T-helper 22 cell (primary cell): Measurements from ENCODE around the gene TMEM127.
"Not testable (repeated sequence)": the region's sequence is repeated elsewhere in the genome, so short reads cannot be mapped to it uniquely, and the experiment has no call there.

ENCODE experiments used
- DNase-seq: peaks from one replicate; pipeline ENCODE4 v3.0.0-alpha.2; 2020; ENCODE audit warnings: low read depth

Gene TMEM127

GRCh38 chr2:96240341-96241038, 25.3 kb downstream of the TMEM127 start:
- no peak for DNase-seq

- no peak for DNase-seq
These were observed 26.0 kb downstream of the TMEM127 start for GRCh38 chr2:96239745-96240264.

GRCh38 chr2:96239091-96239490, 26.7 kb downstream of the TMEM127 start:
- no peak for DNase-seq

GRCh38 chr2:96238266-96238665, 27.5 kb downstream of the TMEM127 start:
- DNase-seq: no peak

- DNase-seq: no peak
These were observed 28.9 kb downstream of the TMEM127 start for GRCh38 chr2:96236882-96237281.

- no peak for DNase-seq
These were observed 31.9 kb downstream of the TMEM127 start for GRCh38 chr2:96233880-96234316.

GRCh38 chr2:96233436-96233835, 32.4 kb downstream of the TMEM127 start:
- no peak for DNase-seq

- no peak for DNase-seq
These were observed 34.5 kb downstream of the TMEM127 start for GRCh38 chr2:96231316-96231715.

GRCh38 chr2:96225016-96225533, 40.7 kb downstream of the TMEM127 start:
- DNase-seq: no peak

GRCh38 chr2:96221106-96221505, 44.7 kb downstream of the TMEM127 start:
- DNase-seq: not testable (repeated sequence)

- DNase-seq: not testable (repeated sequence)
These were observed 45.8 kb downstream of the TMEM127 start for GRCh38 chr2:96219959-96220358.

GRCh38 chr2:96218508-96219131, 47.2 kb downstream of the TMEM127 start:
- DNase-seq: no peak

- no peak for DNase-seq
These were observed 51.2 kb downstream of the TMEM127 start for GRCh38 chr2:96214554-96214953.

- DNase-seq: no peak
These were observed 52.4 kb downstream of the TMEM127 start for GRCh38 chr2:96213379-96213778.

- no peak for DNase-seq
These were observed 53.5 kb downstream of the TMEM127 start for GRCh38 chr2:96212339-96212738.

- DNase-seq: no peak
These were observed 56.1 kb downstream of the TMEM127 start for GRCh38 chr2:96209729-96210085.

- no peak for DNase-seq
These were observed 56.6 kb downstream of the TMEM127 start for GRCh38 chr2:96209011-96209728.

GRCh38 chr2:96208143-96209010, 57.4 kb downstream of the TMEM127 start, which contains the start of gene STARD7:
Gene STARD7 (minus strand): TSS chr2:96208827. CDS start chr2:96208434, 393 bp downstream.
- DNase-seq: peak; percentile 92

GRCh38 chr2:96207774-96208142, 58.0 kb downstream of the TMEM127 start:
- DNase-seq: no peak

- no peak for DNase-seq
These were observed 58.6 kb downstream of the TMEM127 start for GRCh38 chr2:96207073-96207773.

- no peak for DNase-seq
These were observed 59.9 kb downstream of the TMEM127 start for GRCh38 chr2:96205888-96206287.
